Endothelial cell (in vitro differentiated cells): ENCODE results near the gene KRT20. TPM values are rescaled to one million over a fixed set of nuclear protein-coding genes. Genes with fewer than 3 reads are reported as not detected.

Experiments used
- DNase-seq: peaks from one replicate; pipeline ENCODE4 v3.0.0; 2021; ENCODE audit warnings: low spot score
- H3K27ac Mint-ChIP-seq: one replicate; pipeline ENCODE4 v1.8.0; 2021; ENCODE audit warnings: mixed read lengths, inconsistent platforms; ENCODE audit not compliant: unreplicated experiment
- H3K27me3 Mint-ChIP-seq: one replicate; pipeline ENCODE4 v1.8.0; 2021; ENCODE audit warnings: mild to moderate bottlenecking, moderate library complexity, mixed read lengths, inconsistent platforms; ENCODE audit not compliant: unreplicated experiment
- H3K36me3 Mint-ChIP-seq: one replicate; pipeline ENCODE4 v1.8.0; 2021; ENCODE audit warnings: mild to moderate bottlenecking, low read depth, mixed read lengths, inconsistent platforms; ENCODE audit not compliant: unreplicated experiment
- H3K4me1 Mint-ChIP-seq: one replicate; pipeline ENCODE4 v1.8.0; 2021; ENCODE audit warnings: mild to moderate bottlenecking, mixed read lengths, inconsistent platforms; ENCODE audit not compliant: unreplicated experiment
- H3K4me3 Mint-ChIP-seq: one replicate; pipeline ENCODE4 v1.8.0; 2021; ENCODE audit warnings: mild to moderate bottlenecking, mixed read lengths, inconsistent platforms; ENCODE audit not compliant: unreplicated experiment
- H3K9me3 Mint-ChIP-seq: one replicate; pipeline ENCODE4 v1.8.0; 2021; ENCODE audit warnings: mixed read lengths, inconsistent platforms; ENCODE audit not compliant: unreplicated experiment
- CTCF ChIP-seq: fragments of 200-600 bp; sonication (generic); IDR thresholded peaks from one replicate; pipeline ENCODE4 v1.5.0; 2021; ENCODE audit warnings: antibody characterized with exemption; ENCODE audit not compliant: unreplicated experiment
- total RNA-seq: library from RNA; stranded (reverse); fragmentation: NEBNext Ultra II Directional; extraction: Animal tissue kit (Norgen Biotek cat#: 25700); gene quantifications from one replicate; pipeline ENCODE4 v1.2.1, GENCODE V29; 2021; ENCODE audit not compliant: unreplicated experiment

Gene KRT20
- total RNA-seq, 1 donor from 2014 or later, result not detected

- Mint-ChIP-seq H3K4me1 (no peaks in the 10 kb centered on the region), H3K4me3 (no peak overlapping the region), H3K9me3 (no peaks in the 10 kb centered on the region), H3K27me3 (no peaks in the 10 kb centered on the region), H3K36me3 (no peaks in the 10 kb centered on the region), H3K27ac (no peak overlapping the region)
- no peak for TF ChIP-seq CTCF
- DNase-seq, result no peak
Observed at GRCh38 chr17:40883626-40884334, 1.3 kb downstream of the KRT20 start.

- no peaks in the 10 kb centered on the region for H3K36me3 Mint-ChIP-seq
- no peak overlapping the region for H3K4me3 Mint-ChIP-seq
- no peak for DNase-seq
- no peaks in the 10 kb centered on the region for H3K4me1 Mint-ChIP-seq
- no peaks in the 10 kb centered on the region for H3K27me3 Mint-ChIP-seq
- no peak overlapping the region for H3K27ac Mint-ChIP-seq
- TF ChIP-seq CTCF, result no peak
- no peaks in the 10 kb centered on the region for H3K9me3 Mint-ChIP-seq
Observed at GRCh38 chr17:40883031-40883430, 2.0 kb downstream of the KRT20 start.

DNA sequence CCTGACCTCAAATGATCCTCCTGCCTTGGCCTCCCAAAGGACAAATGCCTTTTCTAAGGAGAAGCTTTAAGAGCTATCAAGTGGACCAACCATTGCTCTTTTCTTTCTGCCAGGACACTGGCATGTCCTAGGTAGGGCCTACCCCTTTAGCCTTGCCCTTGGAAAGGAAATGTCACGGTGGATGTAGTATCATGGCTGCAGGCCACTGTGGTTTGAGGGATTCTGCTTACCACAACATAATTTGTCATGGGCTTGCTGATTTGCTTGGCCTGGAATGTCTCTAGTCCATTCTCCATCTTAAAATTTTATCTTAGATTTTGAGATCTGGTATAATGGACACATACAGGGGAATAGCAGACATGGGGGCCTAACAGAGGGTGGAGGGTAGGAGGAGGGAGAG lies 6.0 kb downstream of the KRT20 start:
- no peak for DNase-seq
- no peaks in the 10 kb centered on the region for H3K9me3 Mint-ChIP-seq
- H3K27me3 Mint-ChIP-seq, result no peaks in the 10 kb centered on the region
- H3K4me3 Mint-ChIP-seq, result no peak overlapping the region
- H3K4me1 Mint-ChIP-seq, result no peaks in the 10 kb centered on the region
- no peak overlapping the region for H3K27ac Mint-ChIP-seq
- H3K36me3 Mint-ChIP-seq, result no peaks in the 10 kb centered on the region
- TF ChIP-seq CTCF, result no peak

- H3K9me3 Mint-ChIP-seq, result no peaks in the 10 kb centered on the region
- no peak for TF ChIP-seq CTCF
- H3K27ac Mint-ChIP-seq, result no peak overlapping the region
- no peaks in the 10 kb centered on the region for H3K4me1 Mint-ChIP-seq
- H3K4me3 Mint-ChIP-seq, result no peak overlapping the region
- no peaks in the 10 kb centered on the region for H3K27me3 Mint-ChIP-seq
- no peak for DNase-seq
- H3K36me3 Mint-ChIP-seq, result no peaks in the 10 kb centered on the region
Observed at GRCh38 chr17:40878044-40878443, 7.0 kb downstream of the KRT20 start.

- no peaks in the 10 kb centered on the region for H3K36me3 Mint-ChIP-seq
- H3K4me3 Mint-ChIP-seq, result no peak overlapping the region
- H3K4me1 Mint-ChIP-seq, result no peaks in the 10 kb centered on the region
- no peak for DNase-seq
- H3K27ac Mint-ChIP-seq, result no peak overlapping the region
- no peaks in the 10 kb centered on the region for H3K9me3 Mint-ChIP-seq
- no peaks in the 10 kb centered on the region for H3K27me3 Mint-ChIP-seq
- no peak for TF ChIP-seq CTCF
Observed at GRCh38 chr17:40873801-40874200, 11.2 kb downstream of the KRT20 start.
